Left lung (tissue), 10 donors: ENCODE measurements around the gene EFCAB14. TPM values are rescaled to one million over a fixed set of nuclear protein-coding genes. Genes with fewer than 3 reads are reported as not detected.

Experiments used
- ATAC-seq: fragments of 200-7000 bp; cut with Tn5 transposase; one replicate; pipeline ENCODE4 v1.9.1; 2020; ENCODE audit warnings: moderate library complexity
- DNase-seq, 4 donors: peaks; one replicate each; pipeline ENCODE4 v3.0.0-alpha.2; 2013 to 2020
- H3K27ac ChIP-seq, 2 donors: fragments of 200-600 bp; sonication (generic) in 1 of 2; one replicate each; pipeline versions ENCODE4 v1.5.0 to v1.8.0; 2020 to 2021
- H3K27me3 ChIP-seq, 2 donors: fragments of 200-600 bp; sonication (generic) in 1 of 2; one replicate each; pipeline versions ENCODE4 v1.5.0 to v1.8.0; 2020 to 2021
- H3K36me3 ChIP-seq, 2 donors: fragments of 200-600 bp; sonication (generic) in 1 of 2; one replicate each; pipeline versions ENCODE4 v1.5.0 to v1.8.0; 2020 to 2021
- H3K4me1 ChIP-seq, 2 donors: fragments of 200-600 bp; one replicate each; pipeline ENCODE4 v1.8.0; 2021
- H3K4me3 ChIP-seq, 2 donors: fragments of 200-600 bp; sonication (generic) in 1 of 2; one replicate each; pipeline versions ENCODE4 v1.5.0 to v1.8.0; 2020 to 2021; ENCODE audit warnings: mild to moderate bottlenecking in 1 of 2
- H3K9me3 ChIP-seq, 2 donors: fragments of 200-600 bp; sonication (generic) in 1 of 2; one replicate each; pipeline versions ENCODE4 v1.5.0 to v1.8.0; 2020 to 2021
- intact Hi-C, 2 donors: fragments of 100-400 bp; cut with DNase I; formaldehyde crosslinking; loops; one replicate each; pipeline versions ENCODE4 v1.11.2 to v1.14.2; 2022
- polyA plus RNA-seq, 6 donors: library from polyadenylated mRNA; unstranded; fragments of 120-200 nt; gene quantifications; one replicate each; pipeline ENCODE4 v1.2.1, GENCODE V29; 2013; ENCODE audit not compliant: insufficient read length in 6 of 6
- total RNA-seq, 2 donors: library from RNA; stranded (reverse); fragmentation: NEBNext Ultra II Directional; extraction: Animal tissue kit (Norgen Biotek cat#: 25700); gene quantifications; one replicate each; pipeline ENCODE4 v1.2.1, GENCODE V29; 2021
- TF ChIP-seq, protein P1 (sequence below), 2 donors: fragments of 200-600 bp; sonication (generic) in 1 of 2; IDR thresholded peaks; one replicate each; pipeline versions ENCODE4 v1.5.0 to v1.8.0; 2021; ENCODE audit warnings: antibody characterized with exemption in 2 of 2
- donor health status: DM: no; HTN: yes; CAD: no.
- donor health status: DM: no; HTN: no; CAD: no.

Gene EFCAB14
- total and polyA plus RNA-seq, 8 donors = 102 to 124 (median 114) TPM

DNA sequence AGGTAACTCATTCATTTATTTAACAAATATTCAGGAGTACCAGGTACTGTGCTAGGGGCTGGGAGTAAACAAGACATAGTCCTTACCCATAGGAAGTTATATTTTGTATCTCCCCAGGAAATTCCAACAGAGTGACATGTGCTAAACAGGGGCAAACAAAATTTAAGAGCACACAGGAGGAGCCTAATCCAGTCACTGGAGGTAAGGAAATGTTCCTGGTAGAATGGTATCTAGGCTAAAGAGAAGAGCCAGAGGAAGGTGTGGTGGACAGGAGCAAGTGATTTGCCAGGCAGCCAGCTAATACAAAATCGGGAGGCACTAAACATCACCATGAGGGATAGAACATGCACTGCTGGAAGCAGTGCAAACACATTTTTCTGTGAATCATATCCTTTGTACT is 36.9 kb downstream of the EFCAB14 start:
- TF ChIP-seq, protein P1, sequence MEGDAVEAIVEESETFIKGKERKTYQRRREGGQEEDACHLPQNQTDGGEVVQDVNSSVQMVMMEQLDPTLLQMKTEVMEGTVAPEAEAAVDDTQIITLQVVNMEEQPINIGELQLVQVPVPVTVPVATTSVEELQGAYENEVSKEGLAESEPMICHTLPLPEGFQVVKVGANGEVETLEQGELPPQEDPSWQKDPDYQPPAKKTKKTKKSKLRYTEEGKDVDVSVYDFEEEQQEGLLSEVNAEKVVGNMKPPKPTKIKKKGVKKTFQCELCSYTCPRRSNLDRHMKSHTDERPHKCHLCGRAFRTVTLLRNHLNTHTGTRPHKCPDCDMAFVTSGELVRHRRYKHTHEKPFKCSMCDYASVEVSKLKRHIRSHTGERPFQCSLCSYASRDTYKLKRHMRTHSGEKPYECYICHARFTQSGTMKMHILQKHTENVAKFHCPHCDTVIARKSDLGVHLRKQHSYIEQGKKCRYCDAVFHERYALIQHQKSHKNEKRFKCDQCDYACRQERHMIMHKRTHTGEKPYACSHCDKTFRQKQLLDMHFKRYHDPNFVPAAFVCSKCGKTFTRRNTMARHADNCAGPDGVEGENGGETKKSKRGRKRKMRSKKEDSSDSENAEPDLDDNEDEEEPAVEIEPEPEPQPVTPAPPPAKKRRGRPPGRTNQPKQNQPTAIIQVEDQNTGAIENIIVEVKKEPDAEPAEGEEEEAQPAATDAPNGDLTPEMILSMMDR (IDR thresholded peaks at IDR 0.05) = no peak
- ATAC-seq (peak; percentile 41), DNase-seq (no peak)
- Histone ChIP-seq H3K36me3 (peaks cover 2 to 100% of the 10 kb centered on the region in 2 donors), H3K4me1 (peaks cover 7 to 20% of the 10 kb centered on the region in 2 donors), H3K9me3 (no peaks in the 10 kb centered on the region), H3K27ac (no peak overlapping the region), H3K27me3 (no peaks in the 10 kb centered on the region), H3K4me3 (no peak overlapping the region)
- intact Hi-C loops = no loop called here

GRCh38 chr1:46681333-46682034 is 37.4 kb downstream of the EFCAB14 start:
- no peak overlapping the region for H3K4me3 ChIP-seq
- H3K36me3 ChIP-seq = peaks cover 2 to 100% of the 10 kb centered on the region in 2 donors
- H3K4me1 ChIP-seq = peaks cover 4 to 14% of the 10 kb centered on the region in 2 donors
- ATAC-seq (peak; percentile 90), DNase-seq (no peak)
- H3K27ac ChIP-seq = peak overlapping the region in 1 of 2 donors; percentile 20
- TF ChIP-seq, protein P1 (IDR thresholded peaks at IDR 0.05) = no peak
- no peaks in the 10 kb centered on the region for H3K27me3 ChIP-seq
- no peaks in the 10 kb centered on the region for H3K9me3 ChIP-seq
- intact Hi-C loops = no loop called here

DNA sequence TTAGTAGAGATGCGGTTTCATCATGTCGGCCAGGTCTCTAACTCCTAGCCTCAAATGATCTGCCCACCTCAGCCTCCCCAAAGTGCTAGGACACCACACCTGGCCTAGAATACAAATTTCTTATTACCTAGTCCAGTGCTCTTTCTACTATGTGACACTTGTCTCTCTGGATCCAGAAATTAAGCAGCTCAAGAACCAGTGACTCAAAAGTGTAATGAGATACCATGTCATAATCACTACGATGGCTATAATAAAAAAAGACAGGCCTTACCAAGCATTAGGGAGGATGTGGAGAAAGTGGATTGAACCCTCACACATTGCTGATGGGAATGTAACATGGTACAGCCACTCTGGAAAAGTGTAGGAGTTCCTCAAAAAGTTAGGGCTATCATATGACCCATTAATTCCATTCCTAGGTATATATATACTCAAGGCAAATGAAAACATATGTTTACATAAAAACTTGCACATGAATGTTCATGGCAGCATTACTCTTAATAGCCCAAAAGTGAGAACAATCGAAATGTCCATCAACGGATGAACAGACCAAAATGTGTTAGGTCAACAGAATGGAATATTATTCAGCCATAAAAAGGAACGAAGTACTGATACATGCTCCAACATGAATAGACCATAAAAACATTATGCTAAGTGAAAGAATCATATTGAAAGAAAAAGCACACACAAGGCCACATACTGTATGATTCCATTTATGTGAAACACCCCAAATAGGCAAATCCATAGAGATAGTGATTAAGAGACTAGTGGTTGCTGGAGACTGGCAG is 38.9 kb downstream of the EFCAB14 start:
- ATAC-seq = no peak
- Histone ChIP-seq H3K36me3 (peaks cover 2 to 100% of the 10 kb centered on the region in 2 donors), H3K27me3 (no peaks in the 10 kb centered on the region)

DNA sequence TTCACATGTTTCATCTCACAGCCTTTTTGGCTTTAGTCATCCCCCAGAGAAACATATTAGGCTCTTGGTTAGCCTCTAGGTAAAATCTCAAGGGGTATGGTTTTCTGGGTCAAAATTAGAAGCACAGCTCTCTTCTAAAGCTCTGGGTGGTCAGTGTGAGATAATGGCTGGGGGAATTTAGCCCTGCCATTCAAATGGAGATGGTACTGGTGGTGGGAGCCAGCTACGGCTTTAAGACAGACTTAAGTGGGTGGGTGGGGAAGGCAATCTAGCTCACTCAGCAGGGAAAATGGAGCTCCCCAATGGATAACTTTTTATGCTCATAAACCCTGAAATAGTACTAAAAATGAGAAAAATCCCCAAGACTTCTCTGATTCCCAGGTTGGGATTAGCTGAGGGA is 41.6 kb downstream of the EFCAB14 start:
- TF ChIP-seq, protein P1 (IDR thresholded peaks at IDR 0.05) = no peak
- intact Hi-C loops = no loop called here
- Histone ChIP-seq H3K27me3 (no peaks in the 10 kb centered on the region), H3K4me1 (peaks cover 4 to 7% of the 10 kb centered on the region in 2 donors), H3K36me3 (peaks cover 2 to 91% of the 10 kb centered on the region in 2 donors), H3K27ac (no peak overlapping the region), H3K4me3 (no peak overlapping the region), H3K9me3 (no peaks in the 10 kb centered on the region)
- DNase-seq (no peak), ATAC-seq (no peak)

More for the DNA sequence above, 38.9 kb downstream of the EFCAB14 start:
- no peak for DNase-seq
- intact Hi-C loops = no loop called here
- TF ChIP-seq, protein P1 (IDR thresholded peaks at IDR 0.05) = no peak
- H3K27ac ChIP-seq = no peak overlapping the region
- H3K9me3 ChIP-seq = no peaks in the 10 kb centered on the region
- peaks cover 4 to 10% of the 10 kb centered on the region in 2 donors for H3K4me1 ChIP-seq
- no peak overlapping the region for H3K4me3 ChIP-seq

DNA sequence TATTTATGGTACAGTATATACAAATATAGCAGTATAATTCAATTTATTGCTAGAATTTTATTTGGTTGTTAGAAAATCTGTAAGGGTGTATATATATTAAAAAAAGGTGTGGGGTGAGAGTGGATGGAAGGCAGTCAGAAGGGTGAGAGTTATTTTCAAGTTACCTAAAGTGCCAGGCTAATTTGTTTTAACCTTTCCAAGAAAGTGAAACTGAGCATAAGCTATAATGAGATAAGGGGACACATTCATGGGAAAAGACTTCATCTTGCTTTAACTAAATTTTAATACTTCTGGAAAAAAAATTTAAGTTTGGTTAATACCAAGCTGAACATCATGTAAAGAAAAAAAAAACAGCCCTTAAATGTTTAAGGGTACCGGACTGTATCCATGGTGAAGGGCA is 42.4 kb downstream of the EFCAB14 start:
- H3K27ac ChIP-seq = no peak overlapping the region
- H3K4me1 ChIP-seq = peaks cover 0 to 4% of the 10 kb centered on the region in 2 donors
- no peak for ATAC-seq
- H3K9me3 ChIP-seq = no peaks in the 10 kb centered on the region
- intact Hi-C loops = no loop called here
- peaks cover 2 to 83% of the 10 kb centered on the region in 2 donors for H3K36me3 ChIP-seq
- H3K27me3 ChIP-seq = no peaks in the 10 kb centered on the region
- DNase-seq = no peak
- no peak overlapping the region for H3K4me3 ChIP-seq
- TF ChIP-seq, protein P1 (IDR thresholded peaks at IDR 0.05) = no peak
